ENCODE measurements around the gene PIGN. TPM values are rescaled to one million over a fixed set of nuclear protein-coding genes. Genes with fewer than 3 reads are reported as not detected.

The PIGN gene
- total and polyA plus RNA-seq, 2 of the 8 experiments (the other 6 are each of a cell fraction or from before 2014, with no cell fraction given) = 20.9 to 26.3 TPM

GRCh38 chr18:62198259-62198658 is 11.4 kb upstream of the PIGN start (continued):
- TF ChIP-seq ATF2 (IDR thresholded peaks at IDR 0.05; ENCODE audit: low read length) = no peak
- TF ChIP-seq POU5F1 (IDR thresholded peaks at IDR 0.05; ENCODE audit: low read depth, low read length) = no peak
- no peak for TF ChIP-seq CHD1 (IDR thresholded peaks at IDR 0.05; ENCODE audit: low read depth, low read length)
- TF ChIP-seq EGR1 (IDR thresholded peaks at IDR 0.05; ENCODE audit: borderline replicate concordance, low read depth, low read length) = no peak
- TF ChIP-seq, protein P1, sequence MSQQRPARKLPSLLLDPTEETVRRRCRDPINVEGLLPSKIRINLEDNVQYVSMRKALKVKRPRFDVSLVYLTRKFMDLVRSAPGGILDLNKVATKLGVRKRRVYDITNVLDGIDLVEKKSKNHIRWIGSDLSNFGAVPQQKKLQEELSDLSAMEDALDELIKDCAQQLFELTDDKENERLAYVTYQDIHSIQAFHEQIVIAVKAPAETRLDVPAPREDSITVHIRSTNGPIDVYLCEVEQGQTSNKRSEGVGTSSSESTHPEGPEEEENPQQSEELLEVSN (IDR thresholded peaks at IDR 0.05) = no peak
- no peak for TF ChIP-seq CHD2 (IDR thresholded peaks at IDR 0.05; ENCODE audit: low read length)
- TF ChIP-seq SP4 (IDR thresholded peaks at IDR 0.05; ENCODE audit: low read length) = no peak
- TF ChIP-seq SP2 (IDR thresholded peaks at IDR 0.05; ENCODE audit: low read length) = no peak

Data from H1 (cell line).